Stimulated activated CD8-positive, alpha-beta memory T cell treated with anti-CD3 and anti-CD28 coated beads, Interleukin-15, amount 100 ng/mL, for 48 hours (primary cell): ENCODE results near the gene CD2AP.
"Not testable (repeated sequence)": the region's sequence is repeated elsewhere in the genome, so short reads cannot be mapped to it uniquely, and the experiment has no call there.

Experiments used
- DNase-seq, 2 donors: peaks; one replicate each; pipeline ENCODE4 v3.0.0-alpha.2; 2020; ENCODE audit warnings: low read depth in 2 of 2

Gene CD2AP

DNA sequence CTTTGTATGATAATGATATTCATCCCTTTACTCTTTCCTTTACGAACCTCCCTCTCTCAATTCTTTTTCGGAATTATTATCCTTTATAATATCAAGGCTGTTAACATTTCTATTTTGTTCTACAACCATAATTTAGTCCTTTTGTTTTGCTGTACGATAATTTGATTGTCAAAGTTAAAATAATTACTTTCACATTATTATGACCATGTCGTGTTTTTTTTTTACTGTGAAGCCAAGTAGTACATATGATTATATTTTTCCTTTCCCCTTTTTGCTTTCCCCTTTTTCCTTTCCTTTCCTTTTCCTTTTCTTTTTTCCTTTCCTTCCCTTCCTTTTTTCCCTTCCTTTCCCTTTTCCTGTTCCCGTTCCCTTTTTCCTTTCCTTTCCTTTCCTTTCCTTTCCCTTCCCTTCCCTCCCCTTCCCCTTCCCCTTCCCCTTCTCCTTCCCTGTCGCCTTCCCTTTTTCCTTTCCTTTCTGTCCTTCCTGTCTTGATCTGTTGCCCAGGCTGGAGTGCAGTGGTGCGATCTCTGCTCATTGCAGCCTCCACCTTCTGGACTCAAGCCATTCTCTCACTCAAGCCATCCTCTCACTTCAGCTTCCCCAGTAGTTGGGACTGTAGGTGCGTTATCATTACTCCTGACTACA lies 19.5 kb downstream of the CD2AP start:
- no peak for DNase-seq

DNA sequence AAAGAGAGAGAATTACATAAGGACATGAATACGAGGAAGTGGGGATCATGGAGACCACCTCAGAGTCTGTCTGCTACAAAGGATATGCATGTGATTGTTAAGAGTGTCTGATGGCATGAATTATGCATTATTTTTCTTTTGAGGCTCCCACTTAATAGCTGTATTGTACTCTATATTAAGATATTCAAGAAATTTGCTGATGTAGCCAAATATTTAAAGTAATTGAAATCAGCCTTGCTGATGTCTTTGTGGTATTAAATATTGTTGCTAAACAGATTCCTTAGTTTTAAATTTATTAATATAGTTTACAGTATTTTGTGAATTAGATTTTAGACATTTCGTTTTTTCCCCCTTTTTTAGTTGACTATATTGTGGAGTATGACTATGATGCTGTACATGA lies 25.3 kb downstream of the CD2AP start:
- no peak for DNase-seq

DNA sequence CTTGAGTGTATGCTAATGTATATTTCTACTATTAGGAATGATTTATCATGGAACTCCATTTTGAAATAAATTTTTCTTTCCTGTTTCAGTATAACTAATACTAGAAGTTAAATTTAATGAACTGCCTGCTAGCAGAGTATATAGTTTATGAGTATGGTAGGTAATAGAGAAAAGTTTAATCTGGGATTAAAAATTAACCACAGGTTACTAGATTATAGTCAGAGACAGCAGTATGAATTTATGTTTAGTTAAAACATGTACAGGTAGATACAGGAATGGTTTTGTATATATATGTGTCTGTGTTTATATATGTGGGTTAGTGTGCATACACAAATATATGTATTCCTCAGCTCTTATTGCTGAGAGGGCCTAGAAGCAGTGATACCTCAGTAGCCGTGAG lies 32.3 kb downstream of the CD2AP start:
- DNase-seq = no peak

DNA sequence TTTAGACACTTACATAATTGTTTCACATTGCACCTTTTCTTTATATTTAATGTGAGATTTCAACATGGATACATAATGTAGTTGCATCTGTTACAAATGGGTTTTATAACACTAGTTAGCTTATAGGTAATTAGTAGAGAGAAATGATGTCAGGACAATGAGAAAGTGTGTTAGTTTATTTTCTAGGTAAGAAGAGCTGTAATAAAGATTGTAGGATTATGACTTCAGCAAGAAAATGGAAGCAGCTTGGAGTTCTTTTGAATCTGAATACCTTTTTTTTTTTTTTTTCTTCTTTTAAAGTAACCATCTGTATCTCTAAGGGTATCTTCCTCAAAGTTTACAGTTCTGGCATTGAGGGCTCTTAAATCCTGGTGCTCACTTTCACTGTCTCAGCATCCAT lies 35.3 kb downstream of the CD2AP start:
- DNase-seq = no peak

DNA sequence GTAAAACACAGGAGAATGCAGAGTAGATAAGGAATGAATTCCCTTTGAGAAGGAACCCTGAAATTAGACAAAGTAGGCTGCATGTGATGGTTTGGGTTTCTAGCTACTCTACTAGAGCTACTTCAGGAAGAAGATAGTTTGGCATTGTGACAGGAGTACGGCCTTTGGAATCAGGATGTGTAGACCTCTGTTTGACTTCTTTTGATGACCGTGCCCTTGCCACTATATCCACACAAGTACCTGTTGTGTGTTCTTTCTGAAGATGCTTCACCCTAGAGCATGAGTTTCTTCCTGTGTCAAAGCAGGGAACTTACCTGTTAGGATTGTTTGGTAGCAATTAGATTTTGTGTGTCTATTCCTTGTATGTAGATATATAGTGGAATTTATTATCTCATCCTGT lies 41.7 kb downstream of the CD2AP start:
- DNase-seq = no peak

DNA sequence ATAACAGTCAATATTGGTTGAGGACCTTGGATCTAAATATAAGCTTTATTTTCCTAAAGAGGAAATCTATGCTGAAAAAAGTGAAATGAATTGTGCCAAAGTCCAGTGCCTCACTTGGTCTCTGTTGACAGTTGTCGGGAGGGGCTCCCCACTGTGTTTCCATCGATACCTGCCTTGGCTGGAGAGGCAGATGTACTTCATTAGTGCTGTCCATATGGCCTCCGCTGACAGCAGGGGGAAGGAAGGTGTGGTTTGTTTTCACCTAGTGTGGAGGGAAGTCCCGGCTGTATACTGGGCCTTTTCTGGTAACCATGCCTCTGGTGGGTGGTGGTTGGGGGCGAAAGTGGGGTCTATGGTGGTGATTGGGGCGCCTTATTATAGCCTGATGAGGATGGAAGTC lies 42.7 kb downstream of the CD2AP start:
- no peak for DNase-seq

DNA sequence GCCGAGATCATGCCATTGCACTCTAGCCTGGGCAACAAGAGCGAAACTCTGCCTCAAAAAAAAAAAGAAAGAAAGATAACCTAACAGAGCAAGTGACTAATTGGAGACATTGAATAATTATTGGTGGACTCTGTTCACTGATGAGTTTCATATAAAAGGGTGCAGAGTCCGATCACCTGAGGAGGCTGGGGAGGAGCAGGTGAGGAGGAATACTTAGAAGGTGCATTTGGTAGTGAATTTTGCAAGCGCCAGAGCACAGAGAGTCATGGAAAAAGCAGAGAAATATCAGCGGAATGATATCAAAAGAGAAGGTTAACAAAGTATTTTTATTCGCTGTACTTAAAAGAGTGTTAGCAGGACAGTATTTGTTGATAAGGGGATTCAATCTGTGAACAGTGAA lies 44.4 kb downstream of the CD2AP start:
- no peak for DNase-seq

DNA sequence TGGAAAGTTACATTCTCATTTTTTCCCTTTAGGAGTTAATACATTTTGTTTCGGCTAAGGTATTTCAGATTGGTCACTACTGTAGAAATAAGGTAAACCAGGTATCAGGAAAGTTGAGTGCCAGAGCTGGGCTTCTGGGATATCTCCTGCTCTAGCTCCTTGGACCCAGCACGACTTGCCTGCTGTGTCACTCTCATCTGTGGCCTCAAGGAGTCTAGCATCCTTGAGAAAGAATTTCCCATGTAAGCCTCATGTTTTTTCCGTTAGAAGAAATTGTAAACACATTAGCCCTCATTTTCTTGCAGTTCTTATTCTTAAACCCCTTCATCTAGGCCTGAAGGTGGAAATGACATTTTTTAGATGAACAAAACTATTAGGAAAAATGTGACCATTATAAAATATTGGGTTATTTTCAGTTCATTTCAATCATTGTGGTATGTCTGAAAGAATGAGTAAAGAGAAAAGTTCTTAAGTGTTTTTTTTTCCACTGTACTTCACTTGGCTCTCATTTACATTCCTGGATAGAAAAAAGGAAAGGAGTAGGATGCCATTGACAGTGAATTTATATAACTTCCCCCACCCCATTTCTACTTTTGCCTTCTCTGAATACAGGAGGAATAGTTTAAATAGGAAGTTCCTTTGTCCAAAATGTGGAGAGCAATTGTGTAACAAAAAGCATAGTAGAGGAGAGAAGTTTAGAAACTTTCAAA lies 46.7 kb downstream of the CD2AP start:
- no peak for DNase-seq

DNA sequence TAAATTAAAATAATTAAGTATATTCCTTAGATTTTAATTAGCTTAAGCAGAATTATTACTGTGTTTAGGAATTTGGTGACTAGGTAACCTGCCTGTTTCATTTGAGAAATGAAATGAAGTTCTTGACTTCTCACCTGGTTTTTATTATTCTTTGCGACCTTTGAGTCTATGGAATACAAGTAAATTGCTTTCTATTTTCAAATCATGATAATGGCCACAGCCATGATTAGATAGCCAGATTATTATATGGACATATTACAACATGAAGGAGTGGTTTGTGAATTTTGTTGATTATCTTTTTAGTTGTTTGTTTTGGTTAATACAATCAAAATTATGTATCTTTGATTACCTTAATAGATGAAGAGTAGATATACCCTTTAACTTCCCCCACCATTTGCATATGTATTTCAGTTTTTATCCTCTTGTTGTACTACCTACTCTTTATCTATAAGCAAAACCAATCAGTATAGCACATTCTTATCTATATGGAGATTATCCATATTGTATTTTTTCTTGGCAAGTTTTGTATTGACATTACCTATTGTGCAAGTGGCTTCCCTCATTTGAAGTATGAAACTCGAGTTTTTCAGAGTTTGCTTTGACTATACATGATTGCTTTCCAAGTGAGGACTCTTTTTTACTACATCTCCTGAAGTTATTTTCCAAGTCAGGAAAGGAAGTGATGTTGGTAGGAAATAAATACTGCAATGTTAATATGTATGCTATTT lies 47.9 kb downstream of the CD2AP start:
- DNase-seq = no peak

DNA sequence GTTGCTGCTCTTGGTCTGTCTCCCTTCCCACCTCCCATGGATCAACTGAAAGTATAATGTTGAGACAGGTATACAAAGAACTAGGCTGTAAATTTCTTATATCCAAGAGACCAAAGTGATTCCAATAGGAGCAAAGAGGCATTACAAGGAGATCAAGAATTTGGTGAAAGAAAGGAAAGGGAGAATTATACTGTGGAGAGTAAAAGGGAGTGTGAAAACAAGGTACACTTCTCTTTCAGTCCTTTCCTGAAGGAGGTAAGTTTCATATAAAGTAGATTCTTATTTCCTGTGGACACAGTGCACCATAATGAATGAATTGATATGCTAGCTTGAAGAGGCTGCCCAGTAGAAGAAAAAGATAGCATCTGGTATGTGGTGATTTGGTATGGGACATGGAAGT lies 49.7 kb downstream of the CD2AP start:
- DNase-seq = no peak

DNA sequence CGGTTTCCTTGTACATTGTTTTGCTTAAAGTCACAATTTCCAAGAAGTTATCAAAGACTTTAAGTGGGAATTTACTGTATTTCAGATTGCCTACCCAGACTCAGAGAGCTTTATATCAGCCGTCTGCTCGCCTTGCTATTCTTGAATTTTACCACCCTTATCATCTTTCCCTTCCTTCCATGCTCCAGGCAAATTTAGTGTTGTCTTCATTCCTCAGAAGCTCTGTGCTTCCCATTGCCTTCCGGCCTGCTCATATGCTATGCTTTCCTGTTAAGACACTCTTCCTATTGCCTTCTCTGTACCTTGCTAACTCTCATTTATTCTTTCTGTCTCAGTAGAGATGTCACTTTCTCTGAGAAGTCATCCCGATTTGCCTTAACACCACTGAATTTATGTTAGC lies 52.1 kb downstream of the CD2AP start:
- no peak for DNase-seq

DNA sequence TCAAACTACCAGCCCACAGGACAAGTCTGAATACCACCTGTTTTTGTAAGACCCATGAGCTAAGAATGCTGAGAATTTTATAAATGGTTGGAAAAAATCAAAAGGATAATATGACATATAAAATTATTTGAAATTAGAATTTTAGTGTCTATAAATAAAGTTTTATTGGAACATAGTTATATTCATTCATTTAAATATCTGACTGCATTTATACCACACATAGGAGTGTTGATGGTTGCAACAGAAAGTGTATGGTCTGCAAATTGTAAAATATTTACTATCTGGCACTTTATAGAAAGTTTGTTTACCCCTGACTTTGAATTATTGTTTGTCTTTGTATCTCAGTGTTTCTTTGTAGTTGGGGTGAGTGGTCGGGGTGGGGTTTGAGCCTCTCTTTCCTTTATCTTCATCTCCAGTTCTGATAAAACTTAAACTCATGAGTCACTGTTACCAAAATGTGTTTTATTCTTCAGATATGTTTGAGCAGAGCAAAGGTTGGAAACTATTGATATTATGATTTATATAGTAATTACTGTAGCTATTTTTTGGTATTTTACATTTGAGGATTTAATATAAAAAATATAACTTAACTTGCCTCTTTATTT lies 55.5 kb downstream of the CD2AP start:
- DNase-seq = no peak

DNA sequence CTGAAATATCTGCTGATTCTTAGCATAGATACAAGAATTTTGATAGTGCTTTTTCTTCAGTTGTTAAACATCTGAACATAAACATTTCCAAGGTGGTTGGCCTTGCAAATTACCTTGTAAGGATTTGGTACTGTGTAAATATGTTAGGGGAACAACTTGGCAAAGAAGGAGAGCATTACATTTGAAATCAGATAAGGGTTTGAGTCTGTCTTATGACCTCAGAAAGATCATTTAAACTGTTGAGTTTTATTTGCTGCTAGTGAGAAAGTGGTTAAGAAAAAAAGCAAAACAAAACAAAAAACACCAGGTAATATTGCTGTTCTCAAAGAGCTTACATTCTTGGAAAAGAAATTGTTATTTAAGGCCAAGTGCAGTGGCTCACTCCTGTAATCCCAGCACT lies 56.5 kb downstream of the CD2AP start:
- DNase-seq = no peak

DNA sequence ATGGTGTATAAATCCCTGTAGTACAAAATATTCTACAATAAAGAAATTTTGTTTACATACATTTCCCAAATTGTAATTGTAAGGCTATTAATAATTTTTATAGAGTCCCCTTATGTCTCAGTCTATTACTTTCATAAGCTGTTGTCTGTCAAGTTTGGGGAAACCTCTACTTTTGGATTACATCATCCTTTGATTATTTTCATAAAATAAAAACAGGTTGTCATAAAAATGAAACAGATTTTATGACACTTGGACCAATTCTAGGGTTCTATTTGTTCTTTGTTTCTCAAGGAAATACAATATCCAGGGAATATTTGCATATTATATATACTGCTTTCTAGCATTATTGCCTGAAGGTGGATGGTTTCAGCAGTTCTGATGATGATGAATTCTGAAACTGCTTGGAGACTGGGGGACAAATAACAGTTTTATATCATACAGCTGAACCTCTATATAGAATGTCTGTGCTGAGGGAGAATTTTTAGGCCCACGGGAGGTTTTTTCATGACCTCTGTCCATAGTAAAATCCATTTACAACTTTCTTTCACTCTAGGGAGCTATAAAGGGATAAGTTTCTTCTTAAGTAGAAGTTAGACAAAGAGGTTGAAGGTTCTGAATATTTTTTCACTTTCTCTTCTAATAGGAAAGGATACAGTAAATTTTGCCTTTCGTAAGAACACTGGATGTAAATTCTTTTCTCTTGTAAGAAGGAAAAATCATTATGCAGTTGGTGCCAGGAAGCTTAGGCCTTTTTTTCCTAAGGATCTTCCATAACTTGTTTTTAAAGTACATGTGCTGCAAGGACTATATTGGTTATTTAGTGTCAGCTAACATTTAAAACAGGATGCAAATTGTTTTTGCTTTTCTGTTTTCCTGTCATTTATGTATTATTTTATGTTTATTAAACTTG lies 58.0 kb downstream of the CD2AP start:
- no peak for DNase-seq

DNA sequence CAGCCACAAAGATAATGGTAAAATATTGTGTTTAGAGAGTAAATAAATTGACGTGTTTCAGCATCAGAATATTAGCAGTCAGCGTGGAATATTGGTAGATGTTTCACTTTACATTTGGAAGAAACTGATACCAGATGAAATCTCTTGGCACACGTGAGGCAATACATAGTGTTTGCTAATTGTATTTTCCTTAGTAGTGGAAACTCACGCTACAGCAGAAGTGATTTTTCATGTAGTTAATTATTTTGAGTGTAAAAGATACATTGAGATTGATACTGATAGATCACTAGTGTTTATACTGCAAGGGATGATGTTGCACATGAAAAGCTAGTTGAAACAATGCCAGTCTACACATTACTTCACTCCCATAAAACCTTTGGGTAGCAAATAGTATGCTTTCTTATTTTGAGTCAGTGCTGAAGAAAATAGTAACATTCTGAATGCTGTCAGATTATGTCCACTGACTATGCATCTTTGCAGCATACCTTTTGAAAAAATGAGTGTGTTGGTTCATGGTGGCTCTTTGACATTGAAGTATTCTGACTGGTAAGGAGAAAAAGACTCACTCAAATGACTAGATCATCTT lies 59.3 kb downstream of the CD2AP start:
- no peak for DNase-seq

DNA sequence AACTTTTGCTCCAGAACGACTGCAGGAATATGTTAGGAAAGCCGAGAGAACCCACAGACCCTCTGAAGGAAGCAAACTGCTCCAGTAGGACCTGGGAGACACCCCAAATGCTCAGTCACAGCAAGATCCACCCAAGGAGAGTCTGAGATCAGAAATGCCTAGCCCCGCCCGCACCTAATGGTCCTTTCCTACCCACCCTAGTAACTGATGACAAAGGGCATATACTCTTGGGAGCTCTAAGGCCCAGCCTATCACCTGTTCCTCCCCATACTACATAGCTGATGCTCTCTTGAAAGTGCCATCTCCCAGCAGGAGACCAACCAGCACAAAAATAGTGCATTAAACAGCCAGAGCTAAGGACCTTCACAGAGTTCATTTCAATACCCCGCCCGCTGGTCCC lies 67.6 kb downstream of the CD2AP start:
- DNase-seq = no peak

DNA sequence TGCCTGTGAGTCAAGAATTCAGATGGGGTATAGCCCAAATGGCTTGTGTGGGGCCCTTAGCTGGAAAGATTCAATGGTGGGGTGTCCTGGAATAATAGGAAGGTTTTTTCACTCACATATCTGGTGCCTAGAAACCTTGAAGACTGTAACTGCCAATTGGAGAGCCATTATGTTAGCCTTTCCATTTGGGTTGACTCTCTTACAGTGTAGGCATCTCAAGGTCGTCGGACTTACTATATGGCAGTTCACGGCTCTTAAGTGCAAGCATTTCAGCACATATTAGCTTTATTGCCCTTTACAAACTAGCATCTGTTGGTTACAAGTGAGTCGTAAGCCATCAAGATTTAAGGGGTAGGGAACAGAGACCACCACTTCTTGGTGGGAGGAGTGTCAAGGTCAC lies 74.1 kb downstream of the CD2AP start:
- DNase-seq = no peak

DNA sequence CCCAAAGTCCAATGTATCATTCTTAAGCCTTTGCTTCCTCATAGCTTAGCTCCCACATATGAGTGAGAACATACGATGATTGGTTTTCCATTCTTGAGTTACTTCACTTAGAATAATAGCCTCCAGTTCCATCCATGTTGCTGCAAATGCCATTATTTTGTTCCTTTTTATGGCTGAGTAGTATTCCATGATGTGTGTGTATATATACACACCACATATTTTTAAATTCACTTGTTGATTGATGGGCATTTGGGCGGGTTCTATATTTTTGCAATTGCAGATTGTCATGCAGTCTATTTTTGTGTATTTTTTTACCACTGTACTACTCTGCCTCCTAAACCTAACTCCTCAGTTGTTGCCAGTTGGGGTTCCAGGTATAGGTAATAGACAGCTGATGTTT lies 74.7 kb downstream of the CD2AP start:
- DNase-seq = no peak

DNA sequence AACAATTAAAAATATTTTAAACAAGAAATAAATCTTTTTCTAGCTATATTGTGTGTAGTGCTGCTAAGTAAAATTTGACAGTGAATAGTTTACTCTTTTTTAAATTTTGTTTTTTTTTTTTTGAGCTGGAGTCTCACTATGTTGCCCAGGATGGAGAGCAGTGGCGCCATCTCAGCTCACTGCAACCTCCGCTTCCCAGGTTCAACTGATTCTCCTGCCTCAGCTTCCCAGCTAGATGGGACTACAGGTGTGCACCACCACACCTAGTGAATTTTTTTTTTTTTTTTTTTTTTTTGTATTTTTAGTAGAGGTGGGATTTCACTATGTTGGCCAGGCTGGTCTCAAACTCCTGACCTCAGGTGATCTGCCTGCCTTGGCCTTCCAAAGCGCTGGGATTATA lies 75.7 kb downstream of the CD2AP start:
- not testable (repeated sequence) for DNase-seq

DNA sequence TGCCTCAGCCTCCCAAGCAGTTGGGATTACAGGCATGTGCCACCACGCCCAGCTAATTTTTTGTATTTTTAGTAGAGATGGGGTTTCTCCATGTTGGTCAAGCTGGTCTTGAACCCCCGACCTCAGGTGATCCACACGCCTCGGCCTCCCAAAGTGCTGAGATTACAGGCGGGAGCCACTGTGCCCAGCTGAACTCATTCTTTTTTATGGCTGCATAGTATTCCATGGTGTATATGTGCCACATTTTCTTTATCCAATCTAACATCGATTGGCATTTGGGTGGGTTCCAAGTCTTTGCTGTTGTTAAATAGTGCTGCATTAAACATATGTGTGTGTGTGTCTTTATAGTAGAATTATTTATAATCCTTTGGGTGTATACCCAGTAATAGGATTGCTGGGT lies 78.9 kb downstream of the CD2AP start:
- DNase-seq = not testable (repeated sequence)

DNA sequence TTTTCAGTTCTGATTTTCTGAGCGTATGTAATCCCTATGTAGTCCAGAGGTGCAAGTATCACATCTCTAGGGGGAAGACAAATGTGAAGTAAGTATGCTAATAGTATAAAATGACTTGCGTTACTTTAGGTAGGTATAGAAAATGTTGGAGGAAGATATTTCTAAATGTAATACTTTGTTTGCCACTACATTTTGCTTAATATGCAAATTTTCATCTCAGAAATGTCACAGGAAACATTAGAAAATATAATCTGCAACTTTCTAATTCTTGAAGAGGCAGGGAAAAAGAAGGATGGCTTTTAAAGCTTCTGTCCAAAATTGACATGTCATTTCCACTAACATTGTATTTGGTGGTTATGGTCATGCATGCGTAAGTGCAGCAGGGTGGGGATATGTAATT lies 85.6 kb downstream of the CD2AP start:
- DNase-seq = no peak
